Caco-2 (cell line): Measurements from ENCODE around the gene LCN12. TPM values are rescaled to one million over a fixed set of nuclear protein-coding genes. Genes with fewer than 3 reads are reported as not detected.

Experiments used
- BruUV-seq: library from RNA; stranded (reverse); fragments of 400-500 nt; replicated peaks from 2 replicates; lab custom pipeline; 2021; lab: Mats Ljungman, UMichigan
- CTCF ChIA-PET: fragments of 300-600 bp; sonication (Branson Sonifier 250); formaldehyde crosslinking; loops from one replicate; lab custom pipeline; 2022; ENCODE audit warnings: antibody characterized with exemption; lab: Charles Lee
- POLR2A ChIA-PET: fragments of 300-600 bp; sonication (Branson Sonifier 250); formaldehyde crosslinking; loops from one replicate; lab custom pipeline; 2022; ENCODE audit warnings: antibody characterized with exemption; lab: Charles Lee
- DNase-seq, 2 experiments: peaks; one replicate each; pipeline versions ENCODE4 v3.0.0 to v3.0.0-alpha.2; 2020 to 2022
- H3K27me3 ChIP-seq: replicated peaks from 2 replicates; pipeline ENCODE4 v1.6.0; 2011; ENCODE audit warnings: low read length; ENCODE audit not compliant: control insufficient read depth, insufficient read depth
- H3K36me3 ChIP-seq: 2 replicates; pipeline ENCODE4 v1.5.1; 2011; ENCODE audit warnings: low read length; ENCODE audit not compliant: control insufficient read depth, insufficient read depth
- H3K4me1 ChIP-seq: fragments of 250-450 bp; sonication (Bioruptor Pico); 2 replicates; pipeline ENCODE4 v1.5.1; 2020; ENCODE audit warnings: mild to moderate bottlenecking
- H3K4me3 ChIP-seq: 2 replicates; pipeline ENCODE4 v1.5.1; 2011; ENCODE audit warnings: low read depth, mild to moderate bottlenecking, control low read depth, low read length
- H3K9me3 ChIP-seq: fragments of 250-450 bp; sonication (Bioruptor Pico); 2 replicates; pipeline ENCODE4 v1.5.1; 2020; ENCODE audit warnings: mild to moderate bottlenecking, moderate library complexity
- H3K27ac Mint-ChIP-seq: one replicate; pipeline ENCODE4 v1.8.0; 2022; ENCODE audit warnings: mixed read lengths; ENCODE audit not compliant: unreplicated experiment
- H3K27me3 Mint-ChIP-seq: one replicate; pipeline ENCODE4 v1.8.0; 2022; ENCODE audit warnings: mixed read lengths; ENCODE audit not compliant: insufficient read depth, unreplicated experiment
- H3K36me3 Mint-ChIP-seq: one replicate; pipeline ENCODE4 v1.8.0; 2022; ENCODE audit warnings: mild to moderate bottlenecking, mixed read lengths; ENCODE audit not compliant: insufficient read depth, unreplicated experiment
- H3K4me1 Mint-ChIP-seq: one replicate; pipeline ENCODE4 v1.8.0; 2022; ENCODE audit warnings: low read depth, mixed read lengths; ENCODE audit not compliant: unreplicated experiment
- H3K4me3 Mint-ChIP-seq: one replicate; pipeline ENCODE4 v1.8.0; 2022; ENCODE audit warnings: mild to moderate bottlenecking, moderate library complexity, mixed read lengths; ENCODE audit not compliant: unreplicated experiment
- H3K9me3 Mint-ChIP-seq: one replicate; pipeline ENCODE4 v1.8.0; 2022; ENCODE audit warnings: mixed read lengths; ENCODE audit not compliant: unreplicated experiment
- intact Hi-C: fragments of 100-400 bp; cut with micrococcal nuclease; formaldehyde crosslinking; loops from one replicate; pipeline ENCODE4 v1.10.0; 2022; ENCODE audit not compliant: unreplicated experiment
- total RNA-seq: library from RNA; stranded (reverse); gene quantifications from 2 replicates; pipeline ENCODE4 v1.2.3, GENCODE V29; 2022
- TF ChIP-seq, protein P1 (sequence below), 2 experiments: fragments of 200-600 bp in 1 of 2; IDR thresholded peaks; 1 replicate in 1 of 2; 2 replicates in 1 of 2; pipeline versions ENCODE4 v1.5.1 to v1.8.0; 2011 to 2022; ENCODE audit warnings: antibody characterized with exemption in 1 of 2, control low read depth in 1 of 2, inconsistent platforms in 1 of 2, low read depth in 1 of 2, low read length in 1 of 2, mild to moderate bottlenecking in 1 of 2, moderate library complexity in 1 of 2; ENCODE audit not compliant: insufficient read depth in 1 of 2, severe bottlenecking in 1 of 2, unreplicated experiment in 1 of 2

The LCN12 gene
- total RNA-seq, 1 experiment from 2014 or later, result 20.0 TPM

GRCh38 chr9:136982232-136983051 is 30.4 kb downstream of the LCN12 start, which contains the start of gene LCNL1:
Gene LCNL1 (plus strand): TSS chr9:136982993. CDS start chr9:136983587, 594 bp downstream.
- ChIA-PET POLR2A (no interaction called here), CTCF (no interaction called here)
- Histone ChIP-seq H3K9me3 (no peaks in the 10 kb centered on the region), H3K27me3 (no peaks in the 10 kb centered on the region), H3K36me3 (no peaks in the 10 kb centered on the region), H3K4me1 (no peaks in the 10 kb centered on the region), H3K4me3 (no peak within 1 kb of the TSS)
- H3K27ac Mint-ChIP-seq, result no peak within 1 kb of the TSS
- no peaks in the 10 kb centered on the region for H3K4me1 Mint-ChIP-seq
- TF ChIP-seq, protein P1, sequence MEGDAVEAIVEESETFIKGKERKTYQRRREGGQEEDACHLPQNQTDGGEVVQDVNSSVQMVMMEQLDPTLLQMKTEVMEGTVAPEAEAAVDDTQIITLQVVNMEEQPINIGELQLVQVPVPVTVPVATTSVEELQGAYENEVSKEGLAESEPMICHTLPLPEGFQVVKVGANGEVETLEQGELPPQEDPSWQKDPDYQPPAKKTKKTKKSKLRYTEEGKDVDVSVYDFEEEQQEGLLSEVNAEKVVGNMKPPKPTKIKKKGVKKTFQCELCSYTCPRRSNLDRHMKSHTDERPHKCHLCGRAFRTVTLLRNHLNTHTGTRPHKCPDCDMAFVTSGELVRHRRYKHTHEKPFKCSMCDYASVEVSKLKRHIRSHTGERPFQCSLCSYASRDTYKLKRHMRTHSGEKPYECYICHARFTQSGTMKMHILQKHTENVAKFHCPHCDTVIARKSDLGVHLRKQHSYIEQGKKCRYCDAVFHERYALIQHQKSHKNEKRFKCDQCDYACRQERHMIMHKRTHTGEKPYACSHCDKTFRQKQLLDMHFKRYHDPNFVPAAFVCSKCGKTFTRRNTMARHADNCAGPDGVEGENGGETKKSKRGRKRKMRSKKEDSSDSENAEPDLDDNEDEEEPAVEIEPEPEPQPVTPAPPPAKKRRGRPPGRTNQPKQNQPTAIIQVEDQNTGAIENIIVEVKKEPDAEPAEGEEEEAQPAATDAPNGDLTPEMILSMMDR (IDR thresholded peaks at IDR 0.05; ENCODE audit: insufficient read depth in 1 of 2, low read depth in 1 of 2, low read length in 1 of 2, severe bottlenecking in 1 of 2, unreplicated experiment in 1 of 2), result no peak
- no peaks in the 10 kb centered on the region for H3K27me3 Mint-ChIP-seq
- no peak for DNase-seq
- intact Hi-C loops, result no loop called here
- H3K36me3 Mint-ChIP-seq, result no peaks in the 10 kb centered on the region
- H3K4me3 Mint-ChIP-seq, result no peak within 1 kb of the TSS
- no peaks in the 10 kb centered on the region for H3K9me3 Mint-ChIP-seq
- no TSS peak for BruUV-seq

GRCh38 chr9:136983167-136983566 is 31.1 kb downstream of the LCN12 start:
- H3K4me1 ChIP-seq, result peaks cover 4% of the 10 kb centered on the region; the same call in 1 of the 2 replicates
- intact Hi-C loops, result no loop called here
- H3K27me3 ChIP-seq, result no peaks in the 10 kb centered on the region
- Mint-ChIP-seq H3K36me3 (no peaks in the 10 kb centered on the region), H3K27ac (no peak overlapping the region), H3K4me3 (no peak overlapping the region), H3K4me1 (peaks cover 7% of the 10 kb centered on the region), H3K9me3 (no peaks in the 10 kb centered on the region), H3K27me3 (no peaks in the 10 kb centered on the region)
- H3K36me3 ChIP-seq, result no peaks in the 10 kb centered on the region
- BruUV-seq, result no TSS peak
- no peaks in the 10 kb centered on the region for H3K9me3 ChIP-seq
- H3K4me3 ChIP-seq, result no peak overlapping the region
- no peak for DNase-seq
- TF ChIP-seq, protein P1 (IDR thresholded peaks at IDR 0.05; ENCODE audit: insufficient read depth in 1 of 2, low read depth in 1 of 2, low read length in 1 of 2, severe bottlenecking in 1 of 2, unreplicated experiment in 1 of 2), result no peak
- POLR2A ChIA-PET, result no interaction called here
- CTCF ChIA-PET, result no interaction called here

- intact Hi-C loops, result no loop called here
- Mint-ChIP-seq H3K36me3 (no peaks in the 10 kb centered on the region), H3K4me1 (peaks cover 10% of the 10 kb centered on the region), H3K27ac (no peak overlapping the region), H3K4me3 (no peak overlapping the region), H3K9me3 (no peaks in the 10 kb centered on the region), H3K27me3 (no peaks in the 10 kb centered on the region)
- ChIA-PET CTCF (no interaction called here), POLR2A (no interaction called here)
- no peaks in the 10 kb centered on the region for H3K27me3 ChIP-seq
- peaks cover 8% of the 10 kb centered on the region for H3K4me1 ChIP-seq
- BruUV-seq, result no TSS peak
- no peaks in the 10 kb centered on the region for H3K36me3 ChIP-seq
- no peaks in the 10 kb centered on the region for H3K9me3 ChIP-seq
- TF ChIP-seq, protein P1 (IDR thresholded peaks at IDR 0.05; ENCODE audit: insufficient read depth in 1 of 2, low read depth in 1 of 2, low read length in 1 of 2, severe bottlenecking in 1 of 2, unreplicated experiment in 1 of 2), result no peak
- no peak for DNase-seq
- H3K4me3 ChIP-seq, result no peak overlapping the region
Observed at GRCh38 chr9:136983656-136984314, 31.7 kb downstream of the LCN12 start.
